ENCODE results near the gene REEP1. TPM values are rescaled to one million over a fixed set of nuclear protein-coding genes. Genes with fewer than 3 reads are reported as not detected.
A peak's percentile ranks its signal among the peaks of the same experiment; 100 is the strongest.

Gene REEP1
- total and polyA plus RNA-seq, 2 of the 13 experiments (the other 11 are each of a cell fraction or from before 2014, with no cell fraction given) = 0.27 TPM; not detected in 1

GRCh38 chr2:86195055-86195807 lies 142.2 kb downstream of the REEP1 start, which contains the start of gene IMMT (continued):
- TF ChIP-seq TAF15 (IDR thresholded peaks at IDR 0.05; ENCODE audit: low read depth, low read length, poor library complexity, severe bottlenecking) = peak; percentile 86
- peak; percentile 91; the same call in 1 of the 2 replicates for TF ChIP-seq ZNF563 (CRISPR knock-in tag; IDR thresholded peaks at IDR 0.05)
- peak; percentile 69; the same call in 1 of the 2 replicates for TF ChIP-seq ZNF800 (CRISPR knock-in tag; IDR thresholded peaks at IDR 0.05)
- TF ChIP-seq ZNF710 (CRISPR knock-in tag; IDR thresholded peaks at IDR 0.05; ENCODE audit: borderline replicate concordance) = peak; percentile 84; the same call in 1 of the 2 replicates
- TF ChIP-seq SRSF1 (optimal IDR thresholded peaks at IDR 0.05; ENCODE audit: low read depth, low read length) = peak; percentile 89
- peak; percentile 57; the same call in 1 of the 2 replicates for TF ChIP-seq ZBTB7B (CRISPR knock-in tag; IDR thresholded peaks at IDR 0.05)
- peak; percentile 84; the same call in 1 of the 2 replicates for TF ChIP-seq THAP7 (CRISPR knock-in tag; IDR thresholded peaks at IDR 0.05)
- TF ChIP-seq CEBPG (CRISPR knock-in tag; IDR thresholded peaks at IDR 0.05) = peak; percentile 68; the same call in 1 of the 2 replicates
- peak; percentile 92; the same call in 1 of the 2 replicates for TF ChIP-seq CHCHD3 (CRISPR knock-in tag; IDR thresholded peaks at IDR 0.05)
- TF ChIP-seq ZNF577 (CRISPR knock-in tag; IDR thresholded peaks at IDR 0.05; ENCODE audit: borderline replicate concordance, low read depth) = 0 out of 2 replicates have a peak, but pooled peaks have one; percentile 18
- peak; percentile 76 for TF ChIP-seq ZBTB3 (CRISPR knock-in tag; IDR thresholded peaks at IDR 0.05; ENCODE audit: borderline replicate concordance, low read depth)
- TF ChIP-seq FOXJ3 (CRISPR knock-in tag; IDR thresholded peaks at IDR 0.05; ENCODE audit: borderline replicate concordance) = peak; percentile 72
- no peak for TF ChIP-seq PREB (CRISPR knock-in tag; IDR thresholded peaks at IDR 0.05)
- peak; percentile 90; the same call in 1 of the 2 replicates for TF ChIP-seq HMGXB3 (CRISPR knock-in tag; IDR thresholded peaks at IDR 0.05; ENCODE audit: borderline replicate concordance)
- no peak for TF ChIP-seq ATM (IDR thresholded peaks at IDR 0.05; ENCODE audit: borderline replicate concordance)
- no peak for TF ChIP-seq SKI (IDR thresholded peaks at IDR 0.05; ENCODE audit: partially characterized antibody)
